Breast epithelium (tissue), 3 donors: Measurements from ENCODE around the gene TMEM108.

ENCODE experiments used
- POLR2A ChIP-seq: fragments of 450-650 bp; IDR thresholded peaks from one replicate; pipeline ENCODE4 v1.6.1; 2016; ENCODE audit warnings: antibody characterized with exemption, mild to moderate bottlenecking, moderate library complexity
- POLR2AphosphoS5 ChIP-seq, 3 donors: sonication (generic); formaldehyde crosslinking; IDR thresholded peaks; one replicate each; pipeline ENCODE4 v1.6.1; 2017; ENCODE audit warnings: antibody characterized with exemption in 3 of 3
- TF ChIP-seq, protein P1 (sequence below), 3 donors: fragments of 450-650 bp; IDR thresholded peaks; one replicate each; pipeline ENCODE4 v1.5.1; 2016 to 2017; ENCODE audit warnings: antibody characterized with exemption in 3 of 3, mild to moderate bottlenecking in 3 of 3, moderate library complexity in 3 of 3

DNA sequence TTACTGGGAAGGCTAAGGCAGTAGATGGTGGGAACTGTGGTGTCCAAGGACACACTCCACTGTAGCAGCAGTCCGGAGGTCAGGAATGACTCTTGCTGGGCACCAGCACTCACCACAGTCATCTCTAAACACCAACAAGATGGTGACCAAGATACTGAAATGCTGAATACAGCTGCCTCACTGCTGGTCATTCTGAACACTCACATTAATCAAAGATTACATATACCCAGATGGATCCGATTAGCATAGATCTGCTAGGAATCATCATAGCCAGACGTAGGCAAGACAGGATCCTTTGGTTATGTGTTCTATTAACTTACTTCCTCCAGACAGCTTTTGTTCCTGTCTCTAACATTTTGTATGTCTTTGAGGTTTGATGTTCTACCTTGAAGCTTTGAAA is 226.7 kb downstream of the TMEM108 start:
- TF ChIP-seq, protein P1, sequence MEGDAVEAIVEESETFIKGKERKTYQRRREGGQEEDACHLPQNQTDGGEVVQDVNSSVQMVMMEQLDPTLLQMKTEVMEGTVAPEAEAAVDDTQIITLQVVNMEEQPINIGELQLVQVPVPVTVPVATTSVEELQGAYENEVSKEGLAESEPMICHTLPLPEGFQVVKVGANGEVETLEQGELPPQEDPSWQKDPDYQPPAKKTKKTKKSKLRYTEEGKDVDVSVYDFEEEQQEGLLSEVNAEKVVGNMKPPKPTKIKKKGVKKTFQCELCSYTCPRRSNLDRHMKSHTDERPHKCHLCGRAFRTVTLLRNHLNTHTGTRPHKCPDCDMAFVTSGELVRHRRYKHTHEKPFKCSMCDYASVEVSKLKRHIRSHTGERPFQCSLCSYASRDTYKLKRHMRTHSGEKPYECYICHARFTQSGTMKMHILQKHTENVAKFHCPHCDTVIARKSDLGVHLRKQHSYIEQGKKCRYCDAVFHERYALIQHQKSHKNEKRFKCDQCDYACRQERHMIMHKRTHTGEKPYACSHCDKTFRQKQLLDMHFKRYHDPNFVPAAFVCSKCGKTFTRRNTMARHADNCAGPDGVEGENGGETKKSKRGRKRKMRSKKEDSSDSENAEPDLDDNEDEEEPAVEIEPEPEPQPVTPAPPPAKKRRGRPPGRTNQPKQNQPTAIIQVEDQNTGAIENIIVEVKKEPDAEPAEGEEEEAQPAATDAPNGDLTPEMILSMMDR (IDR thresholded peaks at IDR 0.05): no peak
- no peak for TF ChIP-seq POLR2A
- TF ChIP-seq POLR2AphosphoS5 (IDR thresholded peaks at IDR 0.05): no peak
